ENCODE results near the gene ACTR2.
A peak's percentile ranks its signal among the peaks of the same experiment; 100 is the strongest.

The ACTR2 gene

DNA sequence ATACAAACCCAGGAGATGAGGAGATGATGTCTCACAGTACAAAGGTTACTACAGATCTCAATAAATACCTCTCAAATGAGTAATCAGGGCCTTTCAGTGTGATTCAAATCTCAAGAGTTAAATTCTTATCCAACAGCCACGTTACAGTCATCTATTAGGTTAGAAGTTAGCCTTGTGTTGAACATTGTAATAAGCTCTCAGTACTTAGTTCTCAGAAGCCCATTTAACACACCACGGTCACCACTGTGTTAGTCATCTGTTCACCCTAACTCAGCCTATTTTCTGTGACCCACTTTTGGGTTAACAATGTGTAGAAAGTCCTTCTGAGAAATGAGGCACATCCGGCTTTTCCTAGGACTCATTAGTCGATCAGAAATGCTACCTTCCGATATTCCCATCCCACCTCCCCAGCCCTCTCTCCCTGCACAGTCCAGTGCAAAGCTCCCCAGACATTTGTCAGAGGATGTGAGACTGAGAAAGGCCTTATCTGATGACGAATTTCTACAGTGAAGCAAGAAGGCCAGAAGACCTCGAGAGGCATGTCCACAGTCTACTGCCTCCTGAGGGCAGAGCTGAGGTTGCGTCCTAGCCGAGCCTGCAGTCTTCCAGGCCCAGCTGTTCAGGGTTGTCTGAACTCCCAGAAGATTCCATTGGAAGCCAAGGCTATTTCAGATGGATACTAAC lies 92.6 kb downstream of the ACTR2 start:
- peak; percentile 81 to 95 for DNase-seq (ENCODE audit: low read depth in 2 of 2)
- TF ChIP-seq, protein P1, sequence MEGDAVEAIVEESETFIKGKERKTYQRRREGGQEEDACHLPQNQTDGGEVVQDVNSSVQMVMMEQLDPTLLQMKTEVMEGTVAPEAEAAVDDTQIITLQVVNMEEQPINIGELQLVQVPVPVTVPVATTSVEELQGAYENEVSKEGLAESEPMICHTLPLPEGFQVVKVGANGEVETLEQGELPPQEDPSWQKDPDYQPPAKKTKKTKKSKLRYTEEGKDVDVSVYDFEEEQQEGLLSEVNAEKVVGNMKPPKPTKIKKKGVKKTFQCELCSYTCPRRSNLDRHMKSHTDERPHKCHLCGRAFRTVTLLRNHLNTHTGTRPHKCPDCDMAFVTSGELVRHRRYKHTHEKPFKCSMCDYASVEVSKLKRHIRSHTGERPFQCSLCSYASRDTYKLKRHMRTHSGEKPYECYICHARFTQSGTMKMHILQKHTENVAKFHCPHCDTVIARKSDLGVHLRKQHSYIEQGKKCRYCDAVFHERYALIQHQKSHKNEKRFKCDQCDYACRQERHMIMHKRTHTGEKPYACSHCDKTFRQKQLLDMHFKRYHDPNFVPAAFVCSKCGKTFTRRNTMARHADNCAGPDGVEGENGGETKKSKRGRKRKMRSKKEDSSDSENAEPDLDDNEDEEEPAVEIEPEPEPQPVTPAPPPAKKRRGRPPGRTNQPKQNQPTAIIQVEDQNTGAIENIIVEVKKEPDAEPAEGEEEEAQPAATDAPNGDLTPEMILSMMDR (IDR thresholded peaks at IDR 0.05; ENCODE audit: low read depth, low read length), result peak; percentile 88
- no peak overlapping the region for H3K4me3 ChIP-seq (replicated peaks in 1 of 2; ENCODE audit: low read depth in 2 of 2, low read length in 2 of 2)
